Measurements from ENCODE around the gene NBPF4.

The NBPF4 gene

DNA sequence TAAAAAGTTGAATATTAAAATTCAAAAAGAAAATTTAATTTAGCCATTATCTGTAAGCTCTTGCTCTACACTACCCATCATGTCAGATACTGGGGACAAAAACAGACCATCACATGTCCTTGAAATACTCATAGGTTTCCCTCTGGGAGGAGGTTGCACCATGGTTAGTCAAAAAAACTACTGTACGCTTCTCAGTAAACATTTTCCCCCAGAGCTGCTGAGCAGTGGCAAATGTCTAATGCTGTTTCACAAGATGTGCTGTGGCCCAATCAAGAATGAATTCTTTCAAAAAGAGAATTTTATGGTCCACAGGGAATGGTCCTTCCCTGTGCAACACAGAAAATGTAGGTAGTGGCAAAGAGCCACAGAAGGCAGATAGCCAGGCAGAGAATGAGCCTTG lies 49.8 kb downstream of the NBPF4 start:
- TF ChIP-seq, protein P1, sequence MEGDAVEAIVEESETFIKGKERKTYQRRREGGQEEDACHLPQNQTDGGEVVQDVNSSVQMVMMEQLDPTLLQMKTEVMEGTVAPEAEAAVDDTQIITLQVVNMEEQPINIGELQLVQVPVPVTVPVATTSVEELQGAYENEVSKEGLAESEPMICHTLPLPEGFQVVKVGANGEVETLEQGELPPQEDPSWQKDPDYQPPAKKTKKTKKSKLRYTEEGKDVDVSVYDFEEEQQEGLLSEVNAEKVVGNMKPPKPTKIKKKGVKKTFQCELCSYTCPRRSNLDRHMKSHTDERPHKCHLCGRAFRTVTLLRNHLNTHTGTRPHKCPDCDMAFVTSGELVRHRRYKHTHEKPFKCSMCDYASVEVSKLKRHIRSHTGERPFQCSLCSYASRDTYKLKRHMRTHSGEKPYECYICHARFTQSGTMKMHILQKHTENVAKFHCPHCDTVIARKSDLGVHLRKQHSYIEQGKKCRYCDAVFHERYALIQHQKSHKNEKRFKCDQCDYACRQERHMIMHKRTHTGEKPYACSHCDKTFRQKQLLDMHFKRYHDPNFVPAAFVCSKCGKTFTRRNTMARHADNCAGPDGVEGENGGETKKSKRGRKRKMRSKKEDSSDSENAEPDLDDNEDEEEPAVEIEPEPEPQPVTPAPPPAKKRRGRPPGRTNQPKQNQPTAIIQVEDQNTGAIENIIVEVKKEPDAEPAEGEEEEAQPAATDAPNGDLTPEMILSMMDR (IDR thresholded peaks at IDR 0.05; ENCODE audit: low read depth, low read length, missing control alignments) = no peak
- Histone ChIP-seq H3K36me3 (replicated peaks) (peaks cover 14% of the 10 kb centered on the region), H3K27me3 (replicated peaks) (no peaks in the 10 kb centered on the region), H3K4me3 (ENCODE audit: low read depth, low read length) (no peak overlapping the region), H3K27ac (no peak overlapping the region)
- in situ Hi-C loops (cut with HindIII; ENCODE audit: low pct_ligation_motif_present, low sequenced_read_pairs) = no loop called here
- no peak for DNase-seq

DNA sequence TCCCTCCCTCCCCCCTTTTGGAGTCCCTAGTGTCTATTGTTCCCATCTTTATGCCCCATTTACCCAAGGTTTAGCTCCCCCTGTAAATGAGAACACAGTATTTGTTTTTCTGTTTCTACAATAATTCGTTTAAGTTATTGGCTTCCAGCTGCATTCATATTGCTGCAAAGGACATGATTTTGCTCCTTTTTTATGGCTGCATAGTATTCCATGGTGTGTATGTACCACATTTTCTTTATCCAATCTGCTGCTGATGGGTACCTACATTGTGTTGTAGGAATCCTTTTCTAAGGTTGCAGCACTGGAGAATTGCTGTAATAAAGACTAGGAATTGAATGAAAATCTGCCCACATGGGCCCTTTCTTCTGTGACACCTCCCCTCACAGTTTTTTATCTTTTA lies 50.5 kb downstream of the NBPF4 start:
- Histone ChIP-seq H3K4me3 (ENCODE audit: low read depth, low read length) (no peak overlapping the region), H3K27ac (no peak overlapping the region), H3K36me3 (replicated peaks) (peaks cover 19% of the 10 kb centered on the region), H3K27me3 (replicated peaks) (no peaks in the 10 kb centered on the region)
- TF ChIP-seq, protein P1 (IDR thresholded peaks at IDR 0.05; ENCODE audit: low read depth, low read length, missing control alignments) = no peak
- in situ Hi-C loops (cut with HindIII; ENCODE audit: low pct_ligation_motif_present, low sequenced_read_pairs) = no loop called here
- DNase-seq = no peak

DNA sequence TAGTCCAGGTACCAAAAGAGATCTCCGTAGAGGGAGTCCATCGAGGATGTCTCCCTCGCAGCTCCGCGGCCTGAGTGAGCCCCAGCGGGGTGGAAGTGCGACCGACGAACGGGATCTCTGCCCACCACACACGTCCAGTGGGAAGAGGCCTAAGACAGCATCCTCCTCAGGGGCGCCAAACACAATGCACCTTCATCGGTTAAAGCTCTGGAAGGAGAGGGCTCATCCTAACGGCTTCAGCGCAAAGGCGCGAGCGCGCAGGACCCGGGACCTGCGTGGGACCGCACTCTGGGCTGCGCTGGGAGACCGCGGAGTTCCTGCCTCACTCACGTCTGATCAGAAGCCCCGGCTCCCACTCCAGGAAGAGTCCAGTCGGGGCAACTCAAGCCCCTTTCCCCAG lies 51.3 kb downstream of the NBPF4 start:
- TF ChIP-seq, protein P1 (IDR thresholded peaks at IDR 0.05; ENCODE audit: low read depth, low read length, missing control alignments) = no peak
- in situ Hi-C loops (cut with HindIII; ENCODE audit: low pct_ligation_motif_present, low sequenced_read_pairs) = no loop called here
- peaks cover 19% of the 10 kb centered on the region for H3K36me3 ChIP-seq (replicated peaks)
- H3K27me3 ChIP-seq (replicated peaks) = no peaks in the 10 kb centered on the region
- H3K4me3 ChIP-seq (ENCODE audit: low read depth, low read length) = no peak overlapping the region
- H3K27ac ChIP-seq = no peak overlapping the region
- no peak for DNase-seq

- TF ChIP-seq, protein P1 (IDR thresholded peaks at IDR 0.05; ENCODE audit: low read depth, low read length, missing control alignments) = no peak
- DNase-seq = no peak
- H3K4me3 ChIP-seq (ENCODE audit: low read depth, low read length) = no peak overlapping the region
- no peaks in the 10 kb centered on the region for H3K27me3 ChIP-seq (replicated peaks)
- H3K27ac ChIP-seq = no peak overlapping the region
- in situ Hi-C loops (cut with HindIII; ENCODE audit: low pct_ligation_motif_present, low sequenced_read_pairs) = no loop called here
- peaks cover 18% of the 10 kb centered on the region for H3K36me3 ChIP-seq (replicated peaks)
These were observed 53.0 kb downstream of the NBPF4 start for GRCh38 chr1:108190686-108191416.

DNA sequence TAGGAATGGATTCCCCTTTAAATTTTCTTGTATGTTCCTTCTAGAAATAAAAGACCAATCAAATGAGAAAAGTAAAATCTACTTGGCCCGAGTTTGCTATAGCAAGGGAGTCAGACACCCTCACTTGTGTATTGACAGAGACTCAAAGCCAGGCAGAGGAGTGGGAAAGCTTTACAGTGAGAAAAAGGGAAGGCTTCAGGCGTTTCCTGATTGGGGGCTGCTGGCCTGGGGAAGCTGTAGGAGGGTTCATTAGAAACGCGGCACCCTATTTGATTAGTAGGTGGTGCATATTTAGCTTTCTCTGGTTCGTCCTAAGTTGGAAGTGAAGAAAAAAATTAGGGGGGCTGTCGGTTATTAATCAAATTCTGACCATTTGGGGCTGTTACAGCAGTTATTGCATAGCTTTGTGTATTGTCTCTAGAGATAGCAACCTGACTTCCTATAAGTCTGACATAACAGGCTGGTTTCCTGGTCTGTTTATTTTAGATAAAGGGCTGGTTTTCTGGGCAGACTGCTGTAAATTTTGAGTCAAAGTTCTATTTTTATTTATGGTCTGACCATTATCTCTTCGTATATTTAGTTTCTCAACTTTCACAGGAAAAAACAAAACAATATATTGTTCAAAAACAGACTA lies 53.8 kb downstream of the NBPF4 start:
- TF ChIP-seq, protein P1 (IDR thresholded peaks at IDR 0.05; ENCODE audit: low read depth, low read length, missing control alignments) = no peak
- Histone ChIP-seq H3K27ac (no peak overlapping the region), H3K27me3 (replicated peaks) (no peaks in the 10 kb centered on the region), H3K36me3 (replicated peaks) (peaks cover 14% of the 10 kb centered on the region), H3K4me3 (ENCODE audit: low read depth, low read length) (no peak overlapping the region)
- no peak for DNase-seq
- in situ Hi-C loops (cut with HindIII; ENCODE audit: low pct_ligation_motif_present, low sequenced_read_pairs) = no loop called here

All from brain microvascular endothelial cell (primary cell).